Measurements from ENCODE around the gene ENPP3. TPM values are rescaled to one million over a fixed set of nuclear protein-coding genes. Genes with fewer than 3 reads are reported as not detected.
A peak's percentile ranks its signal among the peaks of the same experiment; 100 is the strongest.

ENPP3 gene
- polyA plus RNA-seq, 1 experiment = not detected

DNA sequence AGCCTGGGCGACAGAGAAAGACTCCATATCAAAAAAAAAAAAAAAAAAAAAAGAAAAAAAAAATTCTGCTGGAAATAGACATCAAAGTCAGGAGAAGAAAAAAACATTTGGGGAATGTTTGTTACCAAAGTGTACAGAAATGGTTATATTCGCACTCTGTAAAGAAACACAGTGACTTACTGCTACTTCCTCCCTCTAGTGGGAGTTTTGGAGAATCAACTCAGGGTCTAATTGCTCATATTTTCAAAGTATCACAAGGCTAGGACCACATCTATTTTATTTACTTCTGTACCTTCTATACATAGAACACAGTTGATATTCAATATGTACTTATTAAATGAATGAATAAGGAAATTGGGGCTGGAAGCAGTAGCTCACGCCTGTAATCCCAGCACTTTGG is 39.7 kb upstream of the ENPP3 start:
- TF ChIP-seq, protein P1, sequence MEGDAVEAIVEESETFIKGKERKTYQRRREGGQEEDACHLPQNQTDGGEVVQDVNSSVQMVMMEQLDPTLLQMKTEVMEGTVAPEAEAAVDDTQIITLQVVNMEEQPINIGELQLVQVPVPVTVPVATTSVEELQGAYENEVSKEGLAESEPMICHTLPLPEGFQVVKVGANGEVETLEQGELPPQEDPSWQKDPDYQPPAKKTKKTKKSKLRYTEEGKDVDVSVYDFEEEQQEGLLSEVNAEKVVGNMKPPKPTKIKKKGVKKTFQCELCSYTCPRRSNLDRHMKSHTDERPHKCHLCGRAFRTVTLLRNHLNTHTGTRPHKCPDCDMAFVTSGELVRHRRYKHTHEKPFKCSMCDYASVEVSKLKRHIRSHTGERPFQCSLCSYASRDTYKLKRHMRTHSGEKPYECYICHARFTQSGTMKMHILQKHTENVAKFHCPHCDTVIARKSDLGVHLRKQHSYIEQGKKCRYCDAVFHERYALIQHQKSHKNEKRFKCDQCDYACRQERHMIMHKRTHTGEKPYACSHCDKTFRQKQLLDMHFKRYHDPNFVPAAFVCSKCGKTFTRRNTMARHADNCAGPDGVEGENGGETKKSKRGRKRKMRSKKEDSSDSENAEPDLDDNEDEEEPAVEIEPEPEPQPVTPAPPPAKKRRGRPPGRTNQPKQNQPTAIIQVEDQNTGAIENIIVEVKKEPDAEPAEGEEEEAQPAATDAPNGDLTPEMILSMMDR (IDR thresholded peaks at IDR 0.05; ENCODE audit: insufficient read depth, low read depth, low read length) = peak; percentile 21; the same call in 1 of the 2 replicates
- DNase-seq (ENCODE audit: low read depth) = no peak
- Histone ChIP-seq H3K36me3 (ENCODE audit: control insufficient read depth, insufficient read depth, low read length) (peaks cover 3% of the 10 kb centered on the region; the same call in 1 of the 2 replicates), H3K27me3 (ENCODE audit: control insufficient read depth, insufficient read depth, low read length) (no peaks in the 10 kb centered on the region), H3K4me3 (ENCODE audit: low read depth, low read length) (no peak overlapping the region)
- CTCF ChIA-PET = no interaction called here
- POLR2A ChIA-PET = interaction anchor here (0.6 kb wide), 1 partner anchor 10 kb away, joined by 18 read pairs; no protein-coding TSS in a partner anchor

DNA sequence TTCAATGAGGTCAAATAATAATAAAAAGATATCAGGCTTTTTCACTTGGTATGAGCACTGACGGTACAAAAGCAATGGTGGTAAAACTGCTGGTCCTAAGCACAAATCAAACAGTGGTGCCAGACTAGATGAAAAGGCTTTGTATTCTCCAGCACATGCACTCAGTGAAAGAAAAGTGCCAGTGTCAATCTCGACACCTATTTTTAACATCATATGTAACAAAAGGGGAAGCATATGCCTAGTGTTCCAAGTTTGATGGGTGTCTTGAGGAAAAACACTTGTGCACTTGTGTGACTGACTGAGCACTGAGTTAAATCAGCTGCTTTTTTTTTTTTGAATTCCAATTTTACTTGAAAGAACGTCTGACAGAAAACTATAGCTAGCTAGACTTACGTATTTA is 36.4 kb upstream of the ENPP3 start:
- no peak for DNase-seq (ENCODE audit: low read depth)
- TF ChIP-seq, protein P1 (IDR thresholded peaks at IDR 0.05; ENCODE audit: insufficient read depth, low read depth, low read length) = no peak
- ChIA-PET CTCF (interaction anchor here (4.5 kb wide), 1 partner anchor 28 kb away, joined by 22 read pairs; the partner anchor contains the start of gene MED23), POLR2A (no interaction called here)
- Histone ChIP-seq H3K36me3 (ENCODE audit: control insufficient read depth, insufficient read depth, low read length) (peaks cover 3% of the 10 kb centered on the region; the same call in 1 of the 2 replicates), H3K27me3 (ENCODE audit: control insufficient read depth, insufficient read depth, low read length) (no peaks in the 10 kb centered on the region), H3K4me3 (ENCODE audit: low read depth, low read length) (no peak overlapping the region)

DNA sequence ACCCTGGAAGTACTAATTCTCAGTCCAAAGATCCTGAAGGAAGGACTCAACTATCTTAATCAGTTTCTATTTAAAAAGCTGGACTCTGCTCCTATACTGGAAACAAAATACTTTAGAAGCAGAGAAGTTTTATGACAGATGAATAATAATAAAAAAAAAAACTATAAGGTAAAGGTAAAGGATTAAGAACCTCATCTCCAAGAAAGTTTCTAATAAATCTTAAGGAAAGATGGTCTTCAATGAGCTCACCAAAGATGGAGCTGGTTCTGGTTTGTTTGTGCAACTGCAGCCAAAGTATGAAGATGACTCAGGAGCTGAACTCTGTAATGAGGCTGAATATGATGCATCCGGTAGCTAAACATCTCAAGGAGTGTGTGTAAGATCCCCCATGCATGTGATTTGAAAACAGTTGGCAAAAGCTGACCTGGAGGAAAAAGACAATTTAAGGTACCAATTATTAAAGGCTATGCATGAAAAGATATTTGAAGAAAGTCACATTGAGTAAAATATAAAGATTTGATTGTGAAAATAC is 34.3 kb upstream of the ENPP3 start:
- Histone ChIP-seq H3K27me3 (ENCODE audit: control insufficient read depth, insufficient read depth, low read length) (no peaks in the 10 kb centered on the region), H3K4me3 (ENCODE audit: low read depth, low read length) (no peak overlapping the region), H3K36me3 (ENCODE audit: control insufficient read depth, insufficient read depth, low read length) (peaks cover 3% of the 10 kb centered on the region; the same call in 1 of the 2 replicates)
- peak; percentile 64 for DNase-seq (ENCODE audit: low read depth)
- CTCF ChIA-PET = interaction anchor here (0.6 to 4.5 kb wide), 2 partner anchors 26 to 449 kb away, joined by 3 to 22 read pairs; partner anchors contain the start of gene MED23
- POLR2A ChIA-PET = no interaction called here
- TF ChIP-seq, protein P1 (IDR thresholded peaks at IDR 0.05; ENCODE audit: insufficient read depth, low read depth, low read length) = no peak

DNA sequence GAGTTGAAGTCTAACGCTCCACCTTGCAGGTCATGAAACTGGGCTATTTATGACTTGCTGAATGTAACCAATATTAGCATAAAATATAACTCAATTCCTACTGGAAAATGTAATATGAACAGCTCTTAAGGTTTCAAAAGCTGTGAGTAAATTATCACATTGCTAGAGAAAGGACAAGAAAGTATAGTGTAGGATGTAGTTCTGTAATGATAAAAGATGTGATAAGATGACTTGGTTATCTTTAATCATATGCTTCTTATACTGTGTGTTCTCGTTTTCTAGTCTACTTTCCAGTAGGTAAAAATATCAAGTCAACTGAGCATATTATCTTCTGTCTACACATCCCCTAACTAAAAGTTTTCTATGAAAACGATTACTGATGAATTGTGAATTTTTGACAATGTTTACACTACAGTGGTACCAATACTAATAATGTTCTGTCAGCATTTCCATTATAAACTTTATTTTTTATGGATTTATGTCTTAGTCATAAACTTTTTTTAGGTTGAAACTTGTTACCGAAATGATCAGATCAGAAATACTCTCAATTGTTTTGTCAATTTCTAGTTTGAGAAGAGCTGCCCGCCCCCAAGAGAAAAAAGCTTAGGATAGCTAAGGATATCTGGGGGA is 23.7 kb upstream of the ENPP3 start:
- no peak for DNase-seq (ENCODE audit: low read depth)
- TF ChIP-seq, protein P1 (IDR thresholded peaks at IDR 0.05; ENCODE audit: insufficient read depth, low read depth, low read length) = no peak
- H3K36me3 ChIP-seq (ENCODE audit: control insufficient read depth, insufficient read depth, low read length) = peaks cover 9% of the 10 kb centered on the region
- no peaks in the 10 kb centered on the region for H3K27me3 ChIP-seq (ENCODE audit: control insufficient read depth, insufficient read depth, low read length)
- POLR2A ChIA-PET = no interaction called here
- H3K4me3 ChIP-seq (ENCODE audit: low read depth, low read length) = no peak overlapping the region
- CTCF ChIA-PET = interaction anchor here (1.8 to 1.9 kb wide), 2 partner anchors 9 to 15 kb away, joined by 6 to 12 read pairs; partner anchors contain the start of gene MED23

DNA sequence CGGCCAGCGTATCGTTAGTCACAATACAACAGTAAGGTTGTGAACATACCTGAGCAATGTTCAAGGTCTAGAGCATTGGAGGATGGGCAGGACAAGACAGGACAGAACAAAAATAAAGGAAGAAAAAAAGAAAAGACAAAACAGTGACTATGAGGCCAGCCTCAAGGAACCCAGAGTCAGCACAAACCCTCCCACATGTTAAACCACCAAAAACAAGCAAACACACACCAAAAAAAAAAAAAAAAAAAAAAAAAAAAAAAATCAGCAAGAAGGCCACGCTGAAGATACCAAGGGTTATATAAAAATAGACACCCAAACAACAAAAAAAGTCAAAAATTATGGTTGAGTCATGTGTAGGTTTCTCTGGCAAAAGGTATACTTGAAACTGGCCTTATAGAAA is 21.8 kb upstream of the ENPP3 start:
- TF ChIP-seq, protein P1 (IDR thresholded peaks at IDR 0.05; ENCODE audit: insufficient read depth, low read depth, low read length) = no peak
- H3K36me3 ChIP-seq (ENCODE audit: control insufficient read depth, insufficient read depth, low read length) = peaks cover 14% of the 10 kb centered on the region
- H3K27me3 ChIP-seq (ENCODE audit: control insufficient read depth, insufficient read depth, low read length) = no peaks in the 10 kb centered on the region
- no peak for DNase-seq (ENCODE audit: low read depth)
- POLR2A ChIA-PET = no interaction called here
- CTCF ChIA-PET = interaction anchor here (1.8 to 2.1 kb wide), 2 partner anchors 11 to 13 kb away, joined by 6 to 9 read pairs; partner anchors contain the start of gene MED23
- no peak overlapping the region for H3K4me3 ChIP-seq (ENCODE audit: low read depth, low read length)
